GM18873 (cell line): ENCODE data around the gene IMPDH2.
"Not testable (repeated sequence)": the region's sequence is repeated elsewhere in the genome, so short reads cannot be mapped to it uniquely, and the experiment has no call there.

ENCODE experiments used
- ATAC-seq: cut with Tn5 transposase; IDR thresholded peaks from one replicate; pipeline ENCODE4 v1.9.1; 2021; ENCODE audit warnings: mild to moderate bottlenecking, moderate library complexity, moderate number of reproducible peaks; ENCODE audit not compliant: unreplicated experiment, low FRiP score

Gene IMPDH2

GRCh38 chr3:49021813-49022687 is 7.1 kb downstream of the IMPDH2 start, which contains the start of gene NDUFAF3:
Gene NDUFAF3, plus strand, starts transcription at chr3:49022121. Its CDS starts 24 bp downstream, at chr3:49022145.
- peak; percentile 54 for ATAC-seq

GRCh38 chr3:49021213-49021812 is 7.9 kb downstream of the IMPDH2 start:
- peak; percentile 44 for ATAC-seq

- peak; percentile 3 for ATAC-seq
Measured at GRCh38 chr3:49020330-49021212, 8.6 kb downstream of the IMPDH2 start.

- ATAC-seq = no peak
Measured at GRCh38 chr3:49019941-49020329, 9.3 kb downstream of the IMPDH2 start.

GRCh38 chr3:49018707-49019006 is 10.5 kb downstream of the IMPDH2 start:
- ATAC-seq = no peak

GRCh38 chr3:49017971-49018706 is 11.1 kb downstream of the IMPDH2 start, which contains the start of gene DALRD3:
Gene DALRD3, minus strand, starts transcription at chr3:49018580. Its CDS starts 16 bp downstream, at chr3:49018564.
- ATAC-seq = no peak

- no peak for ATAC-seq
Measured at GRCh38 chr3:49017229-49017970, 11.8 kb downstream of the IMPDH2 start.

- ATAC-seq = no peak
Measured at GRCh38 chr3:49016414-49017228, 12.6 kb downstream of the IMPDH2 start.

GRCh38 chr3:49015765-49016164 is 13.4 kb downstream of the IMPDH2 start:
- no peak for ATAC-seq

- ATAC-seq = no peak
Measured at GRCh38 chr3:49015072-49015471, 14.1 kb downstream of the IMPDH2 start.

GRCh38 chr3:49013738-49014660 is 15.2 kb downstream of the IMPDH2 start:
- no peak for ATAC-seq

GRCh38 chr3:49013113-49013737 is 16.0 kb downstream of the IMPDH2 start:
- ATAC-seq = no peak

- no peak for ATAC-seq
Measured at GRCh38 chr3:49012441-49013017, 16.7 kb downstream of the IMPDH2 start.

GRCh38 chr3:49009396-49009795 is 19.8 kb downstream of the IMPDH2 start:
- ATAC-seq = no peak

GRCh38 chr3:49008627-49009026 is 20.6 kb downstream of the IMPDH2 start:
- not testable (repeated sequence) for ATAC-seq

- peak; percentile 25 for ATAC-seq
Measured at GRCh38 chr3:49007771-49008528, 21.2 kb downstream of the IMPDH2 start.
